Endometrium (tissue), 2 donors: ENCODE measurements around the gene PRPF39.
"Not testable (repeated sequence)": the region's sequence is repeated elsewhere in the genome, so short reads cannot be mapped to it uniquely, and the experiment has no call there.

Experiments used
- FAIRE-seq: peaks from 2 replicates; lab custom pipeline; 2012; peaks lifted over from hg19 to GRCh38; lab: Jason Lieb, UNC
- donor health status: control.
- donor health status: control.

Gene PRPF39

GRCh38 chr14:45083976-45084722 lies at the start of gene PRPF39:
Gene PRPF39, plus strand, starts transcription at chr14:45084116. Its CDS starts 11,124 bp downstream, at chr14:45095240.
- no peak for FAIRE-seq

- no peak for FAIRE-seq
Observed at GRCh38 chr14:45034730-45035129, 49.2 kb upstream of the PRPF39 start.

GRCh38 chr14:45038256-45038655 lies 45.7 kb upstream of the PRPF39 start:
- FAIRE-seq = no peak

GRCh38 chr14:45038865-45039264 lies 45.1 kb upstream of the PRPF39 start:
- no peak for FAIRE-seq

GRCh38 chr14:45039390-45039789 lies 44.5 kb upstream of the PRPF39 start:
- no peak for FAIRE-seq

- no peak for FAIRE-seq
Observed at GRCh38 chr14:45041641-45042040, 42.3 kb upstream of the PRPF39 start.

- no peak for FAIRE-seq
Observed at GRCh38 chr14:45044638-45045037, 39.3 kb upstream of the PRPF39 start.

GRCh38 chr14:45048385-45048784 lies 35.5 kb upstream of the PRPF39 start:
- no peak for FAIRE-seq

- FAIRE-seq = no peak
Observed at GRCh38 chr14:45051180-45051579, 32.7 kb upstream of the PRPF39 start.

GRCh38 chr14:45051896-45052295 lies 32.0 kb upstream of the PRPF39 start:
- FAIRE-seq = no peak

- no peak for FAIRE-seq
Observed at GRCh38 chr14:45057349-45057748, 26.6 kb upstream of the PRPF39 start.

GRCh38 chr14:45057881-45058364 lies 26.0 kb upstream of the PRPF39 start:
- FAIRE-seq = no peak

GRCh38 chr14:45060551-45060950 lies 23.4 kb upstream of the PRPF39 start:
- FAIRE-seq = no peak

- no peak for FAIRE-seq
Observed at GRCh38 chr14:45065540-45065939, 18.4 kb upstream of the PRPF39 start.

- FAIRE-seq = no peak
Observed at GRCh38 chr14:45065956-45066355, 18.0 kb upstream of the PRPF39 start.

- FAIRE-seq = no peak
Observed at GRCh38 chr14:45066667-45067066, 17.2 kb upstream of the PRPF39 start.

GRCh38 chr14:45068396-45068795 lies 15.5 kb upstream of the PRPF39 start:
- peak; percentile 4 for FAIRE-seq

- no peak for FAIRE-seq
Observed at GRCh38 chr14:45070215-45070614, 13.7 kb upstream of the PRPF39 start.

GRCh38 chr14:45072126-45072525 lies 11.8 kb upstream of the PRPF39 start:
- FAIRE-seq = no peak

GRCh38 chr14:45073231-45073879 lies 10.6 kb upstream of the PRPF39 start:
- no peak for FAIRE-seq

- no peak for FAIRE-seq
Observed at GRCh38 chr14:45078323-45078722, 5.6 kb upstream of the PRPF39 start.

GRCh38 chr14:45080416-45080968 lies 3.4 kb upstream of the PRPF39 start:
- not testable (repeated sequence) for FAIRE-seq

GRCh38 chr14:45081096-45081495 lies 2.8 kb upstream of the PRPF39 start:
- not testable (repeated sequence) for FAIRE-seq
